Upper lobe of left lung (tissue), 6 donors: ENCODE measurements around the gene TMEM178B. TPM values are rescaled to one million over a fixed set of nuclear protein-coding genes. Genes with fewer than 3 reads are reported as not detected.

Experiments used
- ATAC-seq, 2 donors: fragments of 200-7000 bp; cut with Tn5 transposase; one replicate each; pipeline ENCODE4 v1.9.1; 2022; ENCODE audit warnings: mild to moderate bottlenecking in 2 of 2, moderate library complexity in 2 of 2; ENCODE audit not compliant: low FRiP score in 2 of 2
- DNase-seq, 2 donors: peaks; one replicate each; pipeline ENCODE4 v3.0.0-alpha.2; 2019 to 2020
- H3K27ac ChIP-seq, 4 donors: fragments of 200-600 bp; sonication (generic); one replicate each; pipeline ENCODE4 v1.5.1; 2016 to 2019
- H3K27me3 ChIP-seq, 4 donors: fragments of 200-600 bp; sonication (generic); one replicate each; pipeline ENCODE4 v1.5.1; 2017 to 2019
- H3K36me3 ChIP-seq, 4 donors: fragments of 200-600 bp; sonication (generic); one replicate each; pipeline ENCODE4 v1.5.1; 2016 to 2019
- H3K4me1 ChIP-seq, 4 donors: fragments of 200-600 bp; sonication (generic); one replicate each; pipeline ENCODE4 v1.5.1; 2018 to 2019
- H3K4me3 ChIP-seq, 4 donors: fragments of 200-600 bp; sonication (generic); one replicate each; pipeline ENCODE4 v1.5.1; 2017 to 2019; ENCODE audit warnings: mild to moderate bottlenecking in 2 of 4, moderate library complexity in 1 of 4
- H3K9me3 ChIP-seq, 4 donors: fragments of 200-600 bp; sonication (generic); one replicate each; pipeline ENCODE4 v1.5.1; 2018 to 2019
- CTCF ChIP-seq, 6 experiments: fragments of 450-650 bp in 4 of 6; fragments of 200-600 bp in 2 of 6; sonication (generic) in 2 of 6; IDR thresholded peaks; one replicate each; pipeline ENCODE4 v1.5.1; 2016 to 2019; ENCODE audit warnings: antibody characterized with exemption in 6 of 6
- EP300 ChIP-seq, 4 donors: sonication (generic); formaldehyde crosslinking; IDR thresholded peaks; one replicate each; pipeline ENCODE4 v1.5.1; 2017; ENCODE audit warnings: antibody characterized with exemption in 4 of 4, control low read depth in 2 of 4
- POLR2A ChIP-seq, 4 donors: fragments of 450-650 bp; IDR thresholded peaks; one replicate each; pipeline ENCODE4 v1.5.1; 2016 to 2017; ENCODE audit warnings: antibody characterized with exemption in 4 of 4, mild to moderate bottlenecking in 2 of 4
- POLR2AphosphoS5 ChIP-seq, 2 donors: sonication (generic); formaldehyde crosslinking; IDR thresholded peaks; one replicate each; pipeline ENCODE4 v1.5.1; 2017; ENCODE audit warnings: antibody characterized with exemption in 2 of 2
- WGBS, 2 donors: methylation state at CpG; one replicate each; pipeline ENCODE4 v1.1.5; 2017 to 2018; 5-methylcytosine and 5-hydroxymethylcytosine counted together
- total RNA-seq, 6 donors: library from RNA; depleted of rRNA in 4 of 6; stranded (reverse); fragments of >200 nt in 4 of 6; gene quantifications; one replicate each; pipeline versions ENCODE4 v1.1.0 to v1.2.1, GENCODE V29; 2016 to 2021
- donor health status: DM: no; HTN: no; CAD: no; lungs with moderate emphysema.
- donor health status: DM: no; HTN: yes; CAD: no; lungs with severe emphysema.

The TMEM178B gene
- total RNA-seq, 6 donors from 2014 or later = under 0.01 to 1.4 (median 0.32) TPM

DNA sequence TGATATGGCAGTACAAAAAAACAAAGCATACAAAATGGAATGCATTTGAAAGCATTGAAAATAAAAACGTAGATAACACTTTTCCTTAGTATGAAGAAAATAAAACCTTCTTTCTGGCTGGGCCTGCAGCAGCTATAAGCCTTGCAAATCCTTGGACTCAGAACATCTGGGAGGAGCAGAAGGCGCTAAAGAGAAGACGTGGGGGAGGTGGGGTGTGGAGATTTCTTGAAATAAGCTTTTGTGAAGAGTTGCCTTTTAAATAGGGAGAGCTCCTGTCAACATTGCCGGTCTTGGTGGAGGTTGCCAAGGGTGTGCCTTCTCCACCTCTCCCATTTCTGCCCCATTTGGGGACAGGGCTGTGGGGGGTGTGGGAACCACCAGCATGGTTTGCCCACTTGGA, 128.7 kb downstream of the TMEM178B start:
- Histone ChIP-seq H3K27ac (no peak overlapping the region), H3K27me3 (no peaks in the 10 kb centered on the region), H3K36me3 (no peaks in the 10 kb centered on the region), H3K9me3 (no peaks in the 10 kb centered on the region), H3K4me3 (no peak overlapping the region), H3K4me1 (no peaks in the 10 kb centered on the region)
- 50 to 57% methylated on average over 4 of the region's 4 CpGs for WGBS, 2 donors
- no peak for DNase-seq
- ATAC-seq = no peak
- TF ChIP-seq EP300 (IDR thresholded peaks at IDR 0.05) (no peak), CTCF (IDR thresholded peaks at IDR 0.05) (no peak), POLR2A (IDR thresholded peaks at IDR 0.05) (no peak), POLR2AphosphoS5 (IDR thresholded peaks at IDR 0.05) (no peak)

DNA sequence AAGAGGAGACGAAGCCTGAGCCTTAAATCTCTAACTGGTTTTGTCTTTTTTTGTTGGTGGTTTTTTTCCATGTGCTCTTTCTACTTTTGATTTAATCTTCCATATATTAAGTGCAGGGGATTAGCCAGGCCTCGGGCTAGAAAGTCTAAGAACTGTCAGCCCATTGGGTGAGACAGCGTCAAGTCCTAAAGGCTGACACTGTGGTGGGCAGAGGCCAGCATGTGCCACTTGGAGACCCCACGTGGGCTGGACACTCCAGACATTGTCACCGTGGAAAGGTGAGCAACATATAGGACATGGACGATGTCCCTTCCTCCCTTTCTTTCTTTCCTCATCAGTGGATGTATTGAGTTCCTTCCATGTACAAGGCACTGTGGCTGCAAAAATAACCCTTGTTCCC, 129.3 kb downstream of the TMEM178B start:
- Histone ChIP-seq H3K27me3 (no peaks in the 10 kb centered on the region), H3K36me3 (no peaks in the 10 kb centered on the region), H3K4me3 (no peak overlapping the region), H3K4me1 (no peaks in the 10 kb centered on the region), H3K27ac (no peak overlapping the region), H3K9me3 (no peaks in the 10 kb centered on the region)
- 93% methylated on average over 6 of the region's 6 CpGs for WGBS, 2 donors
- DNase-seq (no peak), ATAC-seq (no peak)
- TF ChIP-seq CTCF (IDR thresholded peaks at IDR 0.05) (no peak), POLR2AphosphoS5 (IDR thresholded peaks at IDR 0.05) (no peak), EP300 (IDR thresholded peaks at IDR 0.05) (no peak), POLR2A (IDR thresholded peaks at IDR 0.05) (no peak)

DNA sequence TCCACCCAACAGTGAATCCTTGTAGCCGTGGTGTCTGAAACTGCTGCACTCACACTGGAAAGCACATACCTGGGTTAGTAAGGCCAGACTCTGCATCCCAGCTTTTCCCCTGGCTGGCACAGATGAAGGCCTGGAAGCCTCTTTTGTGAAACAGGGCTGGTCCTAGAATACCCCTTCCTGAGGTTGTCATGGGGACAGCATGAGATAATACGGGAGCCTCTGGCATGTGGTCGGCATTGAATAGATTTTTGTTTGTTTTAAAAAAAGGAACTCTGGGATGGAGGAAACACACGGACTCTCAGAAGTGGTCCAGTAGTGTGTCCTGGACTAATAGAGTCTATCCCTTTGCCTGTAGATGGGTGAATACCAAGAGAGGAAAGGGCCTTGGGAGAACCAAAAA, 129.7 kb downstream of the TMEM178B start:
- Histone ChIP-seq H3K27ac (no peak overlapping the region), H3K4me3 (no peak overlapping the region), H3K9me3 (no peaks in the 10 kb centered on the region), H3K4me1 (no peaks in the 10 kb centered on the region), H3K36me3 (no peaks in the 10 kb centered on the region), H3K27me3 (no peaks in the 10 kb centered on the region)
- ATAC-seq (no peak), DNase-seq (no peak)
- 39 to 46% methylated on average over 4 of the region's 4 CpGs for WGBS, 2 donors
- TF ChIP-seq CTCF (IDR thresholded peaks at IDR 0.05) (no peak), EP300 (IDR thresholded peaks at IDR 0.05) (no peak), POLR2A (IDR thresholded peaks at IDR 0.05) (no peak), POLR2AphosphoS5 (IDR thresholded peaks at IDR 0.05) (no peak)

DNA sequence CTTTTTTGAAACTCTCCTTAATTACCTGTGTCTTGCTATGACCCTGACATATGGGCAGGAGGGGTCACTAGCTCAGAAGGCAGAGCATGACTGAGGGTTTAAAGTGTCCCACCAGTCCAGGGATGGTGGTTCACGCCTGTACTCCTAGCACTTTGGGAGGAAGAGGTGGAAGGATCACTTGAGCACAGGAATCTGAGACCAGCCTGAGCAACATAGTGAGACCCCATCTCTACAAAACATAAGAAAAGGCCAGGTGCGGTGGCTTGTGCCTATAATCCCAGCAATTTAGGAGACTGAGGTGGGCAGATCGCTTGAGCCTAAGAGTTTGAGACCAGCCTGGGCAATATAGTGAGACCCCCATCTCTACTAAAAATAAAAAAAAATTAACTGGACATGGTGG, 133.8 kb downstream of the TMEM178B start:
- ATAC-seq (no peak), DNase-seq (no peak)
- Histone ChIP-seq H3K4me3 (no peak overlapping the region), H3K4me1 (no peaks in the 10 kb centered on the region), H3K27me3 (no peaks in the 10 kb centered on the region), H3K27ac (no peak overlapping the region), H3K9me3 (no peaks in the 10 kb centered on the region), H3K36me3 (no peaks in the 10 kb centered on the region)
- TF ChIP-seq EP300 (IDR thresholded peaks at IDR 0.05) = no peak
- TF ChIP-seq POLR2A (IDR thresholded peaks at IDR 0.05) = no peak
- no peak for TF ChIP-seq CTCF (IDR thresholded peaks at IDR 0.05)
- TF ChIP-seq POLR2AphosphoS5 (IDR thresholded peaks at IDR 0.05) = no peak
- WGBS, 2 donors = 90 to 98% methylated on average over 3 of the region's 3 CpGs

GRCh38 chr7:141208539-141208938, 134.7 kb downstream of the TMEM178B start:
- no peaks in the 10 kb centered on the region for H3K4me1 ChIP-seq
- no peak overlapping the region for H3K27ac ChIP-seq
- H3K36me3 ChIP-seq = no peaks in the 10 kb centered on the region
- TF ChIP-seq CTCF (IDR thresholded peaks at IDR 0.05) = no peak
- TF ChIP-seq POLR2AphosphoS5 (IDR thresholded peaks at IDR 0.05) = no peak
- no peak for TF ChIP-seq POLR2A (IDR thresholded peaks at IDR 0.05)
- no peak for TF ChIP-seq EP300 (IDR thresholded peaks at IDR 0.05)
- H3K4me3 ChIP-seq = no peak overlapping the region
- DNase-seq (peak in 1 of 2 donors; percentile 56), ATAC-seq (peak in 1 of 2 donors; percentile 62)
- H3K9me3 ChIP-seq = no peaks in the 10 kb centered on the region
- 35 to 47% methylated on average over 2 to 3 of the region's 3 CpGs for WGBS, 2 donors
- H3K27me3 ChIP-seq = no peaks in the 10 kb centered on the region
